Naive B cell (primary cell): ENCODE measurements around the gene ERI3. TPM values are rescaled to one million over a fixed set of nuclear protein-coding genes. Genes with fewer than 3 reads are reported as not detected.

Experiments
- ATAC-seq, 2 donors: fragments of 150-1000 bp; cut with Tn5 transposase; 2 replicates each; pipeline ENCODE4 v1.10.0; 2021; ENCODE audit warnings: low read depth in 2 of 2, mild to moderate bottlenecking in 2 of 2, moderate library complexity in 2 of 2
- DNase-seq: peaks from one replicate; pipeline ENCODE4 v3.0.0; 2022
- H3K27ac Mint-ChIP-seq, 6 donors: one replicate each; pipeline ENCODE4 v1.8.0; 2020 to 2022; ENCODE audit warnings: mild to moderate bottlenecking in 6 of 6, mixed read lengths in 6 of 6, moderate library complexity in 5 of 6, inconsistent platforms in 2 of 6
- H3K27me3 Mint-ChIP-seq, 3 donors: one replicate each; pipeline ENCODE4 v1.8.0; 2021 to 2022; ENCODE audit warnings: mixed read lengths in 3 of 3, mild to moderate bottlenecking in 1 of 3
- H3K36me3 Mint-ChIP-seq, 2 donors: one replicate each; pipeline ENCODE4 v1.8.0; 2020 to 2022; ENCODE audit warnings: mixed read lengths in 2 of 2, inconsistent platforms in 1 of 2, mild to moderate bottlenecking in 1 of 2
- H3K4me1 Mint-ChIP-seq, 3 donors: one replicate each; pipeline ENCODE4 v1.8.0; 2020 to 2022; ENCODE audit warnings: mixed read lengths in 3 of 3, inconsistent platforms in 1 of 3, mild to moderate bottlenecking in 1 of 3, moderate library complexity in 1 of 3
- H3K4me3 Mint-ChIP-seq, 8 donors: one replicate each; pipeline ENCODE4 v1.8.0; 2020 to 2022; ENCODE audit warnings: mild to moderate bottlenecking in 8 of 8, mixed read lengths in 8 of 8, moderate library complexity in 8 of 8, inconsistent platforms in 2 of 8
- H3K9me3 Mint-ChIP-seq, 7 donors: one replicate each; pipeline ENCODE4 v1.8.0; 2020 to 2022; ENCODE audit warnings: mixed read lengths in 7 of 7, mild to moderate bottlenecking in 5 of 7, inconsistent platforms in 2 of 7, moderate library complexity in 1 of 7
- polyA plus RNA-seq, 6 donors: library from polyadenylated mRNA; unstranded; fragments of 300-500 nt; fragmentation: Illumina TruSeq; gene quantifications; one replicate each; pipeline ENCODE4 v1.2.3, GENCODE V29; 2021; ENCODE audit warnings: low read depth in 6 of 6

Gene ERI3
- polyA plus RNA-seq, 6 donors from 2014 or later, result 42.3 to 69.2 (median 47.9) TPM

DNA sequence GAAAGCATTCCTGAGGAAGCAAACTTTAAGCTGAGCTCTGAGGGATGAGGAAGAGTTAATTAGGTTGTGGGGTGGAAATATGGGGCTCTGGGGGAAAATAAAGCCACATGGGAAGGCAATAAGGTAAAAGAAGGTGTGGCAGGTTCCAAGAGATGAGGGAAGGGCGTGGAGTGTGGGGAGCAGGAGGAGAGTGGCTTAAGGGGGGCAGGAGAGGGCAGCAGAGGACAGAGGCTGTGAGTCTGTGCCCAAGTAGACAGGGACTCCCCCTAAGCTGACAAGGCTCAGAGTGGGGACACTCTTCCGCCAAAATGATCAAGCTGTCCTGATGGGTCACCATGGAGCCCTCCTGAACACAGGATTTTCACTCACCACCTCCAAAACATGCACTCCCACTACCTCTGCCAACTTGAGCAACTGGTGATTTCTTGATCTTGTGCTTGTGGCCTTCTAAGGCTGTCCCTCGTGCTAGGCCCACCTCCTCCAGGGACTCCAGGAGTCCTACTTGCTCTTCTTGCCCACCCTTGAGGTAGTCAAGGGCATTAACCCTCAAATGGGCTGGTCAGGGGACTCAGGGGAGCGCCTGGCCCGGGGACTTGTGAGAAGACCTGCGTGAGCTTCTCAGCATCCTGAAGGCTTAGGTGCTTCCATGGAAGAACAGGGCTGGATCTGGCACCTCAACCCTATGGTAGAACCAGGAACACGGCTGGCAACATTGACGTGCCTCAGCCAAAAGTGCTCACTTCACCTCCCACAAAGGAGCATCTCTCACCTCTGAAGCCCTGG is 118.4 kb downstream of the ERI3 start:
- Mint-ChIP-seq H3K4me3 (no peak overlapping the region), H3K27ac (peak overlapping the region in 3 of 6 donors; percentile 17 to 67 (median 49)), H3K9me3 (no peaks in the 10 kb centered on the region), H3K27me3 (no peaks in the 10 kb centered on the region), H3K36me3 (peaks cover 10 to 13% of the 10 kb centered on the region in 2 donors), H3K4me1 (peaks cover 12 to 36% (median 13%) of the 10 kb centered on the region in 3 donors)
- no peak for DNase-seq
- ATAC-seq, result no peak

DNA sequence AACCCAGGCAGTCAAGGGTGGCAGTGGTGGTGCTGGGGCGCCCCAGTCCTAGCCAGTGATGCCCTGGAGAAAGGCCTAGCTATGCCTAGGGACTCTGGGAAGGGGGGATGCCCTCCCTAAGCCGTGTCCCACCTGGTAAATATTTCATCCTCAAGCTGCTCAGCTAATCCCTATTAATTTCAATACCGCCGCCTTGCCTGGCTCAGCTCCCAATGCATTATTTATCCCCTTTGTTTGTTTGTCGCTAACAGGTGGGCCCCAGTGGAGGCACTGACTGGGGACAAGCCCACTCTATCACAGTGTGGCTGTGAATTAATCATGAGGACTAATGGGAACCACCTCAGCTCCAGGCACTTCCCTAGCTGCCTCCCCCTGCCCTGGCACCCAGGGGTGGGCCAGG is 119.2 kb downstream of the ERI3 start:
- ATAC-seq (no peak), DNase-seq (no peak)
- no peaks in the 10 kb centered on the region for H3K27me3 Mint-ChIP-seq
- H3K4me1 Mint-ChIP-seq, result peaks cover 12 to 34% (median 13%) of the 10 kb centered on the region in 3 donors
- no peak overlapping the region for H3K27ac Mint-ChIP-seq
- H3K4me3 Mint-ChIP-seq, result no peak overlapping the region
- H3K36me3 Mint-ChIP-seq, result peaks cover 8 to 10% of the 10 kb centered on the region in 2 donors
- H3K9me3 Mint-ChIP-seq, result no peaks in the 10 kb centered on the region

DNA sequence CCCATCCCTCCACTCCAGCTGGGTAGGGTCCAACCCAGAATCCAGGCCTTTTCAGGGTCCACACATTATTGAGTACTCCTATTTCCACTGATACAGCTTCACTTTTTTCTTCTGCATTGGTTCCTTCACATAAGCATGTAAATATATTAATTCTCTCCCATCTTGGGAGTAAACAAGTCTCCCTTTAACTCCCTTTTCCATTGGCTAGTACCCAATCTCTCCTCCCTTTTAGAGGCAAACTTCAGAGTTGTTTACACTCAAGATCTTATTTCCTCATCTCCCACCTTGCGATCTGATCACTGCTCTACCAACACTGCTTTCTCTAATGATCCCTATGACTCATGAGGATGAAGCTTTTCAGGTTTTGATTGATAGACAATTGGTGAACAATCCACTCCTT is 121.5 kb downstream of the ERI3 start:
- DNase-seq (no peak), ATAC-seq (no peak)
- Mint-ChIP-seq H3K4me3 (no peak overlapping the region), H3K27ac (no peak overlapping the region), H3K36me3 (peaks cover 8 to 10% of the 10 kb centered on the region in 2 donors), H3K9me3 (no peaks in the 10 kb centered on the region), H3K27me3 (no peaks in the 10 kb centered on the region), H3K4me1 (peaks cover 5 to 19% (median 8%) of the 10 kb centered on the region in 3 donors)

DNA sequence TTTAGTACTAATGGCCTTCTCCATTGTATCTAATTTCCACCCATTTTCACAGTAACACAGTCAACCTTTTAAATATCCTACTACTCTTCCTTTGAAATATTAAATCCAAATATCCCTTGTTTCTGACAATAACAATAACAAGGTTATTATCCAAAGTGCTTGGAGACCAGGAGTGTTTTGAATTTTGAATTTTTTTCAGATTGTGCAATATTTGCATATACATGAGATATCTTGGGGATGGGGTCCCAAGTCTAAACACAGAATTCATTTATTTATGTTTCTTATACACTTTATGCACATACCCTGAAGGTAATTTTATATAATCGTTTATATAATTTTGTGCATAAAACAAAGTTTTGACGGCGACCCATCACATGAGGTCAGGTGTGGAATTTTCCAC is 124.3 kb downstream of the ERI3 start:
- Mint-ChIP-seq H3K36me3 (peaks cover 8 to 10% of the 10 kb centered on the region in 2 donors), H3K27ac (no peak overlapping the region), H3K4me1 (no peaks in the 10 kb centered on the region), H3K27me3 (no peaks in the 10 kb centered on the region), H3K9me3 (no peaks in the 10 kb centered on the region), H3K4me3 (no peak overlapping the region)
- ATAC-seq, result no peak
- no peak for DNase-seq

DNA sequence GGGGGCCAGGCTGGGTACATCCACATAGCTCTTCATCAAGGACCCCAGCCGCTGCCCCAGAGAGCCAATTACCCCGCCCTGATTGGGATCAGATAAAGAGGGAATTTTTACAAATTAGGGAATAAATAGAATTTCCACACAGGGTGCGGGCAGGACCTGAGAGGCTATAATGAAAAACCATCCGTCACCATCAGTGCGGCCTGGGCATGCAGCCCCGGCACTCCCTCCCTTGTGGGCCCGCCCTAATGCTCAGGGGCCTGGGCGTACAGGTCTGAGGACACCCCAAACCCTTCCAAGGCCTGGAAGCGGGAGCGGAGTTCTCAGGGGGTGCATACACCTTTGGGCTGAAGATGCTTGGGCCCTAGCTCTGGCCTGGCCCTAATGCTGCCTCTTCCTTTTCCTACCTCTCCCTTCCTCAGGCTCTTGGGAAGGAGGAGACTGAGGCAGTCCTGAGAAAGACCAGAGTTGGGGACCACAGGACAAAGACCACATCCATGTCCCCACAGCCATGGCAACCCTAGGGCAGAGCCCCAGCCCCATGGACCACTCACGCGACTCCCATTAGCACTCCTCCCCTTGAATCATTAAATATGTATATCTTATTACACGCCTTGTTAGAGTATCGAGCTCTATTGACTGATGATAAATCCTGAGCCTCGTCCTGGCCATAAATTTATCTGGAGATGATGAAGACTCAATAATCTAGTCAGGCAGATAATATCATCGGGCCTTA is 125.5 kb downstream of the ERI3 start:
- Mint-ChIP-seq H3K4me3 (no peak overlapping the region), H3K4me1 (no peaks in the 10 kb centered on the region), H3K36me3 (peaks cover 8 to 10% of the 10 kb centered on the region in 2 donors), H3K9me3 (no peaks in the 10 kb centered on the region), H3K27me3 (no peaks in the 10 kb centered on the region), H3K27ac (no peak overlapping the region)
- ATAC-seq, result no peak
- DNase-seq, result no peak

DNA sequence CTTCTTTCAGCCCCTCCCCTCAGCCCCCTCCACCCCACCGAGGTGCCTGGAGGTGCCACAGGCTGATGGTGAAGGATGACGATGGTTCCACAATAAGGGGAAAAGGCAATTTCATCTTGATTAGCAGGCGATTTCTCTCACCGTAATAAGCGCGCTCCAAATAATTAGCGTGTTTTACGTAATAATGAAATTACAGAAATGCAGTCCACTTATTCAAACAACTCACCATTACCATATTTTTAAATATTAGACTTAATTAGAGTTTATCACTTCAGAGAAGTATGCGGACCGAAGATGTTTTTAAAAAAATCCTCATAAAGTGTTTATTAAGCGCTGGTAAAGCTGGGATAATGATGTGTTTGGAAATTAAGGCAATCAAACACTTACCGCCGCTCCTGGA is 126.8 kb downstream of the ERI3 start:
- no peak overlapping the region for H3K4me3 Mint-ChIP-seq
- no peak overlapping the region for H3K27ac Mint-ChIP-seq
- peaks cover 9 to 11% (median 10%) of the 10 kb centered on the region in 3 donors for H3K4me1 Mint-ChIP-seq
- no peak for ATAC-seq
- H3K36me3 Mint-ChIP-seq, result peaks cover 0 to 10% of the 10 kb centered on the region in 2 donors
- no peak for DNase-seq
- H3K9me3 Mint-ChIP-seq, result no peaks in the 10 kb centered on the region
- H3K27me3 Mint-ChIP-seq, result no peaks in the 10 kb centered on the region

DNA sequence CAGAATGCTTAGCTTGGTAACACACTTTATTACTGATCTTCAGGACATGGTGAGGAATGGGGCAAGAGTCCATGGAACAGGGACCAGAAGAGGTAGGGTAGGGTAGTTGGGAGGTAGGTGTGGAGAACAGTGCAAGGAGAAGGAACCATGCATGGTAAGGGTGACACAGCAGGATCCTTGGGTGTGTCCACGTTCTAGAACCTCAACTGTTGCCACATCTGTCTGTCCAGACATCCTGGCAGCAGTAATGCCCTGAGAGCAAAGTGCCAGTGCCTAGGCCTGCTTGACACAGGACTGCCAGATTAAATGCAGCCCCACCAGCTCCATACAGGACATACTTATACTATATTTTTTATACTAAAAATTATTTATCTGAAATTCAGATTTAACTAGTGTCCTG is 127.8 kb downstream of the ERI3 start:
- ATAC-seq (no peak), DNase-seq (no peak)
- H3K4me1 Mint-ChIP-seq, result peaks cover 15 to 17% (median 17%) of the 10 kb centered on the region in 3 donors
- H3K9me3 Mint-ChIP-seq, result no peaks in the 10 kb centered on the region
- peak overlapping the region in 2 of 6 donors; percentile 23 to 75 for H3K27ac Mint-ChIP-seq
- H3K27me3 Mint-ChIP-seq, result no peaks in the 10 kb centered on the region
- peaks cover 0 to 3% of the 10 kb centered on the region in 2 donors for H3K36me3 Mint-ChIP-seq
- no peak overlapping the region for H3K4me3 Mint-ChIP-seq

DNA sequence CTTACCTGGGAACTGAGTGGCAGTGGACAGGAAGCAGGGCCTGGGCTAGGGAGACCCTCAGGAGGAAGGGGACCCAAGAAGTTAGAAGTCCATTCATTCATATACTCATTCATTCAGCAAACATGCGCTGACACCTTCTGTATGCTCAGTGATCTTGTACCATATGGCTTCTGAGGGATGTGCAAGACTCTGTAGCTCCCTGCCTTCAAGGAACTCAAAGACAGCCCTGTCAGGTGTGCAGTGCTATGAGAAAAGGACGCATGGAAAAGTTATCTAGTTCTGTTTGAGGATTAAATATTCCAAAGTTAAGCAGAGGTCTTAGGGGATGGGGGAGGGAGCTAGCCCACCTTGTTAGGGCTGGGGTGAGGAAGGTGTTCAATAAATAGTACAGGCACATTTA is 129.3 kb downstream of the ERI3 start:
- no peaks in the 10 kb centered on the region for H3K36me3 Mint-ChIP-seq
- H3K27ac Mint-ChIP-seq, result peak overlapping the region in 1 of 6 donors; percentile 10
- peaks cover 15 to 17% (median 17%) of the 10 kb centered on the region in 3 donors for H3K4me1 Mint-ChIP-seq
- no peak for ATAC-seq
- H3K4me3 Mint-ChIP-seq, result no peak overlapping the region
- H3K27me3 Mint-ChIP-seq, result no peaks in the 10 kb centered on the region
- no peak for DNase-seq
- H3K9me3 Mint-ChIP-seq, result no peaks in the 10 kb centered on the region

DNA sequence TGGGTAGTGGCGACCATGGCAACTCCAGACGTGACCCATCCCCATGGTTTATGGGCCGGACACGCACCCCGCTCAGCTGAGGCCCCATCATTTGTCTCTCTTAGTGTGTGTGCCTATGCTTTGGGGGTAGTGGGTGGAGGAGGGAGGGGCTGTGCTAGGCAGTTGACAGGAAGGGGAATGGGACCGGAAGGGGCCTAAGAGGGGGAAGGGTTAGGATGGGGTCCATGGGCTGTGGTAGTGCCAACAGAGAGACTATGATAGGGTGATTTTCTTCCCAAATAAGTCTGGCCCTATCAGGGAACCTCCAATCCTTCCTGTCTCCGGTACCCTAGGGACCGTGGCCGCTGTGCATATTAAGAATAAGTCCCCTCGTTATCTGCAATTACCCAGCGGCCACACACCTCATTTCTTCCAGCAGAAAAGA is 131.9 kb downstream of the ERI3 start:
- no peaks in the 10 kb centered on the region for H3K27me3 Mint-ChIP-seq
- H3K4me1 Mint-ChIP-seq, result peaks cover 15 to 17% (median 17%) of the 10 kb centered on the region in 3 donors
- no peaks in the 10 kb centered on the region for H3K9me3 Mint-ChIP-seq

DNA sequence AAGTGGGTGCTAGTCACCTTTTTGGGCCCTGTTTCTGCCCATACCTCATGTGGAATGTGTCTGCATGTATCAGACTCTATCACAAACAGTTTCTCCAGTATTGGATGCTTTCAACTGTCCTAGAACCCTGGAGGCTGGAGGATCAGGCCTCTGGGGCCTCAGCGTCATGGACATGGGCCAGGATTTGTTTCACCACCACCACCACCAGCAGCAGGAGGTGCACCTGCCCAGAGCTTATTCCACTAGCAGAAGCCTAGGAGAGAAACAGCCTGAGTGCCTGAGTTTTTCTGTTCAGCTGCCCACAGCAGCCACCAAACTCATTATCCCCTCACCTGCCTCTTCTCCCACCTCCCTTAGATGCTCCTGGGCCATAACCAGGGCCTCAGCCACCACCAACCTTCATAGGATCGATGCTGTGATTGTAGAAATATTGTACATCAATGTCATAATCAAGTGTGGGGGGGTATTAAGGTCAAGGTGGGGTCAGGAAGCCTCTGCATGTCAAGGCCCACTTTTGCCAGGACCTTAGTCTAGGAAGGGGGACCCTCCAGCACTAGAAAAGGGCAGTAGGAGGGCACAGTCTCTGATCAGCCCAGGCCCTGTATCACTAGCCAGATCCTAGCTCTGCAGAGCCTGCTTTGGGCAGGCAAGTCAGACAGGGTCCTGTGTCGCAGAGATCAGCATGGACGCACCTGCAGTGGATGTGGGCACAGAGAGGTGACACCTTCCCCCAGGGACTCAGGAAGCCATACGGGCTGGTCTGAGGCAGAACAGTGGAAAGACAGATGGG is 132.5 kb downstream of the ERI3 start:
- Mint-ChIP-seq H3K27me3 (no peaks in the 10 kb centered on the region), H3K9me3 (no peaks in the 10 kb centered on the region), H3K27ac (peak overlapping the region; percentile 10 to 93 (median 71)), H3K36me3 (peaks cover 0 to 8% of the 10 kb centered on the region in 2 donors), H3K4me1 (peaks cover 16 to 19% (median 18%) of the 10 kb centered on the region in 3 donors), H3K4me3 (no peak overlapping the region)
- ATAC-seq (no peak), DNase-seq (no peak)

More for the DNA sequence above, 131.9 kb downstream of the ERI3 start:
- peaks cover 0 to 8% of the 10 kb centered on the region in 2 donors for H3K36me3 Mint-ChIP-seq
- ATAC-seq (no peak), DNase-seq (no peak)
- H3K27ac Mint-ChIP-seq, result peak overlapping the region in 4 of 6 donors; percentile 10 to 91 (median 63)
- H3K4me3 Mint-ChIP-seq, result no peak overlapping the region

DNA sequence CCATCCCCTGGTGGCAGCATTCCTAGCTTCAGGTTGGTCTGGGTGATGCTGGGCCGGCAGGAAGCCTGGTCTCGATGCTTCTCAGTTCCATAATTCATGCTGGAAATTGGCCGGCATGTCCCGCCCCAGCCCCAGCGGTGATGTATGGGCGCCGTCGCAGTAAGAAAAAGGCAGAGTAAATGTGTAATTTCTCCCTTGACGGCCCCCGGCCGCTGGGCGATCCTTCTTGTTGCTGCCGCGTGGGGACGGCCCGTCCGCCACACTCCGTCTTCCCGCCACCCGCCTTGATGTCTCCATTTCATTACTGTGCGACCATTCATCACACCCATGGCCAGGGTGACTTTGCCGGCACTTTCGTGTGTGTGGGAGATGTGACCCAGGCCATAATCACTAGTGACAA is 133.3 kb downstream of the ERI3 start:
- no peak for ATAC-seq
- peak overlapping the region in 1 of 6 donors; percentile 49 for H3K27ac Mint-ChIP-seq
- DNase-seq, result no peak
- peaks cover 0 to 8% of the 10 kb centered on the region in 2 donors for H3K36me3 Mint-ChIP-seq
- H3K4me1 Mint-ChIP-seq, result peaks cover 22 to 26% (median 25%) of the 10 kb centered on the region in 3 donors
- no peaks in the 10 kb centered on the region for H3K9me3 Mint-ChIP-seq
- H3K4me3 Mint-ChIP-seq, result peak overlapping the region in 1 of 8 donors; percentile 71
- H3K27me3 Mint-ChIP-seq, result no peaks in the 10 kb centered on the region

DNA sequence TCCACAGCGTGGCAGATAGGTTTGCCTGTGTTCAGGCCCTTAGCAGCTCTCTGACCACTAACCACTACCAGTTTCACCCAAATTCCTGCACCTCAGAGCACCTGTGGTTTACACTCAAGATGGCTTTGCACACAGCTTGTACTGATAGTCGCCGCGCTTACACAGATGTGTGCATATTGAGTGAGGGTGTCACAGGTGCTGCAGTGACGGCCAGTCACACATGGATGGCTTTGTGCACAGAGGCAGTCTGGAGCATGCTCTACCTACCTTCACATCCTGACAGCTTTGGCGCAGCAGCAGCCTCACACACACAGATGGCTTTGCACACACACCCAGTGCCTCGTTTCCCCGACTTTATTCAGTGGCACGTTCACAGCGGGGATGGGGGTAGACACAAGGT is 134.3 kb downstream of the ERI3 start:
- Mint-ChIP-seq H3K27me3 (no peaks in the 10 kb centered on the region), H3K9me3 (no peaks in the 10 kb centered on the region), H3K4me1 (peaks cover 26 to 36% (median 30%) of the 10 kb centered on the region in 3 donors), H3K27ac (peak overlapping the region in 1 of 6 donors; percentile 59), H3K36me3 (peaks cover 5 to 8% of the 10 kb centered on the region in 2 donors), H3K4me3 (no peak overlapping the region)
- DNase-seq, result no peak
- peak in 1 of 2 donors; percentile 25 for ATAC-seq
